MCF 10A (cell line): ENCODE measurements around the gene RIMS4. TPM values are rescaled to one million over a fixed set of nuclear protein-coding genes. Genes with fewer than 3 reads are reported as not detected.

ENCODE experiments used
- BruUV-seq: library from RNA; stranded (reverse); fragments of 400-500 nt; replicated peaks from 2 replicates; lab custom pipeline; 2021; lab: Mats Ljungman, UMichigan
- CTCF ChIA-PET: fragments of 300-600 bp; sonication (Branson Sonifier 250); formaldehyde crosslinking; extraction: SDS; loops from one replicate; lab custom pipeline; 2021; ENCODE audit warnings: antibody characterized with exemption, inconsistent platforms; lab: Yijun Ruan, JAX
- POLR2A ChIA-PET: fragments of 300-600, 350-650 bp; sonication (Branson Sonifier 250); formaldehyde crosslinking; extraction: SDS; loops from one replicate; lab custom pipeline; 2020; ENCODE audit warnings: antibody characterized with exemption, inconsistent platforms; lab: Yijun Ruan, JAX
- DNase-seq: peaks from one replicate; pipeline ENCODE4 v3.0.0-alpha.2; 2018; ENCODE audit not compliant: unreplicated experiment
- H3K27ac Mint-ChIP-seq: one replicate; pipeline ENCODE4 v1.8.0; 2022; ENCODE audit warnings: mild to moderate bottlenecking, low read depth, mixed read lengths; ENCODE audit not compliant: unreplicated experiment
- H3K27me3 Mint-ChIP-seq: one replicate; pipeline ENCODE4 v1.8.0; 2022; ENCODE audit warnings: mixed read lengths; ENCODE audit not compliant: insufficient read depth, unreplicated experiment
- H3K36me3 Mint-ChIP-seq: one replicate; pipeline ENCODE4 v1.8.0; 2022; ENCODE audit warnings: mild to moderate bottlenecking, moderate library complexity, mixed read lengths; ENCODE audit not compliant: insufficient read depth, unreplicated experiment
- H3K4me1 Mint-ChIP-seq: one replicate; pipeline ENCODE4 v1.8.0; 2022; ENCODE audit warnings: mixed read lengths; ENCODE audit not compliant: insufficient read depth, unreplicated experiment
- H3K4me3 Mint-ChIP-seq: one replicate; pipeline ENCODE4 v1.8.0; 2022; ENCODE audit warnings: mild to moderate bottlenecking, moderate library complexity, mixed read lengths; ENCODE audit not compliant: unreplicated experiment
- H3K9me3 Mint-ChIP-seq: one replicate; pipeline ENCODE4 v1.8.0; 2022; ENCODE audit warnings: mixed read lengths; ENCODE audit not compliant: unreplicated experiment
- intact Hi-C: fragments of 100-400 bp; cut with micrococcal nuclease; formaldehyde crosslinking; loops from 2 replicates; pipeline ENCODE4 v1.14.1; 2022
- total RNA-seq: library from RNA; stranded (reverse); gene quantifications from 2 replicates; pipeline ENCODE4 v1.2.3, GENCODE V29; 2022
- TF ChIP-seq, protein P1 (sequence below): fragments of 200-600 bp; IDR thresholded peaks from one replicate; pipeline ENCODE4 v1.8.0; 2022; ENCODE audit warnings: antibody characterized with exemption, mild to moderate bottlenecking; ENCODE audit not compliant: unreplicated experiment

RIMS4 gene
- total RNA-seq, 1 experiment from 2014 or later: not detected

GRCh38 chr20:44805979-44806620, 4.2 kb downstream of the RIMS4 start:
- ChIA-PET POLR2A (interaction anchor here (0.6 to 0.7 kb wide), 2 partner anchors 10 to 526 kb away, joined by 3 to 4 read pairs; no protein-coding TSS in a partner anchor), CTCF (interaction anchor here (0.8 kb wide), 1 partner anchor 666 kb away, joined by 4 read pairs; no protein-coding TSS in a partner anchor)
- no peaks in the 10 kb centered on the region for H3K4me1 Mint-ChIP-seq
- H3K9me3 Mint-ChIP-seq: no peaks in the 10 kb centered on the region
- intact Hi-C loops: no loop called here
- peaks cover 73% of the 10 kb centered on the region for H3K27me3 Mint-ChIP-seq
- peak; percentile 74 for DNase-seq
- BruUV-seq: no TSS peak
- no peak overlapping the region for H3K4me3 Mint-ChIP-seq
- H3K36me3 Mint-ChIP-seq: no peaks in the 10 kb centered on the region
- TF ChIP-seq, protein P1, sequence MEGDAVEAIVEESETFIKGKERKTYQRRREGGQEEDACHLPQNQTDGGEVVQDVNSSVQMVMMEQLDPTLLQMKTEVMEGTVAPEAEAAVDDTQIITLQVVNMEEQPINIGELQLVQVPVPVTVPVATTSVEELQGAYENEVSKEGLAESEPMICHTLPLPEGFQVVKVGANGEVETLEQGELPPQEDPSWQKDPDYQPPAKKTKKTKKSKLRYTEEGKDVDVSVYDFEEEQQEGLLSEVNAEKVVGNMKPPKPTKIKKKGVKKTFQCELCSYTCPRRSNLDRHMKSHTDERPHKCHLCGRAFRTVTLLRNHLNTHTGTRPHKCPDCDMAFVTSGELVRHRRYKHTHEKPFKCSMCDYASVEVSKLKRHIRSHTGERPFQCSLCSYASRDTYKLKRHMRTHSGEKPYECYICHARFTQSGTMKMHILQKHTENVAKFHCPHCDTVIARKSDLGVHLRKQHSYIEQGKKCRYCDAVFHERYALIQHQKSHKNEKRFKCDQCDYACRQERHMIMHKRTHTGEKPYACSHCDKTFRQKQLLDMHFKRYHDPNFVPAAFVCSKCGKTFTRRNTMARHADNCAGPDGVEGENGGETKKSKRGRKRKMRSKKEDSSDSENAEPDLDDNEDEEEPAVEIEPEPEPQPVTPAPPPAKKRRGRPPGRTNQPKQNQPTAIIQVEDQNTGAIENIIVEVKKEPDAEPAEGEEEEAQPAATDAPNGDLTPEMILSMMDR: no peak
- H3K27ac Mint-ChIP-seq: no peak overlapping the region

DNA sequence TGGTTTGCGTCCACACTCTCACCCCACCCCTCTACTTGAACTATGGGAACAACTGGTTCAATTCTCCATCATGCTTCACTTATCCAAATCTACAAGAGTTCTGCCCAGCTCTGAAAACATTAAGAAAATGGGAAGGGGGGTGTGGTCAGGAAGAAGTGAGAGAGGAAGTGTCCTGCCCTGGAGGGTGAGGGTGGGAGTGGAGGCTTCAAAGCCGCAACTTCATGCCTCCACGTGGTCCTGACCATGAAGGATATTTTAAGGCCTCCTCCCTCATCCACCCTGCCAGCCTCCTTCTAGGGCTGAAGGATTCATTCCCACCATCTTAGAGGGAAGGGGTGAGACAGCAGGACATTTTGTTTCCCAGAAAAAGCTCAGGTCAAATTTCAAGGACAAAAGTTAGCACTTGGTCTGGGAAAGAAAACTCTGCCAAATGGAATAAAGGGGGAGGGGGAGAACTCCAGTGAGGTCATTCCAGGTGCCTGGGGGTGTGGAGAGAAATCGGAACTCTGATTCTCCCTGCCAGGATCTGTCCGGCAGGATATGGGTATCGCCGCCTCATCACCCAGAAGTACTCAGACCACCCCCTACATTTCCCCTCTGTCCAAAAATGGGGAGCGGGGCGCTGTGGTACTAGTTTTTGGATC, 4.9 kb downstream of the RIMS4 start:
- Mint-ChIP-seq H3K4me3 (no peak overlapping the region), H3K36me3 (no peaks in the 10 kb centered on the region), H3K4me1 (no peaks in the 10 kb centered on the region), H3K9me3 (no peaks in the 10 kb centered on the region), H3K27me3 (peaks cover 67% of the 10 kb centered on the region), H3K27ac (no peak overlapping the region)
- no TSS peak for BruUV-seq
- POLR2A ChIA-PET: no interaction called here
- TF ChIP-seq, protein P1: no peak
- CTCF ChIA-PET: no interaction called here
- no peak for DNase-seq
- intact Hi-C loops: no loop called here

DNA sequence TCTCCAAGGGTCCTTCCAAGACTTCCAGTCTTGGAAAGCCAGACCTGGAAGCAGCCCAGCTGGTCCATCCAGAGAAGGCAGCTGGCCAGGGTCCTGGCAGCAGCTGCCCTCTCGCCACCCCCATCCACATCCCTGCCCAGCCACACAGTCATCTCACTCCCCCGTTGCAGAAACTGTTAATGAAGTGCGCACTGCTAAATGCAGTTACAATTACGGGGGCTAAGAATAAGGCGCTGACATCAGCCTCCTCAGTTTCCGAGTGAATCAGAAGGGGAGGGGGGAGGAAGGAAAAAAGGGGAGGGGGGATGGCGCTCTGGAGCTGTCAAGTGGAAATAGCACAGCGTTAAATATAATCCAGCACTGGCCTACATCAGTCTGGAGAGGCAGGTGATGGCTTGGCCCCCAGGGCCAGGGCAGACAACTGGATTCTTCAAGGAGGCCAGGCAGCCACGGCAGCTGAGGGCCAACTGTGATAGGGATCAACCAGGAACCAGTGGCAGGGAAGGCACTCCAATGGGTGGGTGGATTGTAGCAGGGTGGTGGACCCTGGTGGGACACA, 6.9 kb downstream of the RIMS4 start:
- H3K4me3 Mint-ChIP-seq: no peak overlapping the region
- no peaks in the 10 kb centered on the region for H3K4me1 Mint-ChIP-seq
- ChIA-PET POLR2A (interaction anchor here (1.1 to 1.9 kb wide), 2 partner anchors 13 to 36 kb away, joined by 3 to 4 read pairs; no protein-coding TSS in a partner anchor), CTCF (interaction anchor here (0.6 kb wide), 2 partner anchors 342 to 771 kb away, joined by 3 to 5 read pairs; no protein-coding TSS in a partner anchor)
- no peaks in the 10 kb centered on the region for H3K9me3 Mint-ChIP-seq
- DNase-seq: no peak
- H3K27me3 Mint-ChIP-seq: peaks cover 53% of the 10 kb centered on the region
- no peak overlapping the region for H3K27ac Mint-ChIP-seq
- no peaks in the 10 kb centered on the region for H3K36me3 Mint-ChIP-seq
- no TSS peak for BruUV-seq
- TF ChIP-seq, protein P1: no peak
- intact Hi-C loops: no loop called here

DNA sequence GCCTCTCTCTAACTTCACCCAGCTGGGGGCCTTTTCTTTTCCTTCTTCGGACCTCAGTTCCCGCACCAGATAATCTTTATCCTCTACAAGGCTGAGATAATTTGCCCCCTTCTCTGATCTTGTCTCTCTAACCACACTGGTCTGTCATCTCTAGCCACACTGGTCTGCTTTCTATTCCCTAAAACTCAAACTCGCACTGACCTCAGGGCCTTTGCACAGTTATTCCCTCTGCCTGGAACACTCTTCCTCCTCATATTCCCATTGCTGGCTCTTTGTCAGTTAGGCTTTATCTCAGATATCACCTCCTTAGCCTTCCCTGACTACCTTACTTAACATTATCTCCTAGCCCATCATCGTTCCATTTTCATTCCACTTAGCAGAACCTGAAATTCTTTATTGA, 7.6 kb downstream of the RIMS4 start:
- Mint-ChIP-seq H3K9me3 (no peaks in the 10 kb centered on the region), H3K4me1 (no peaks in the 10 kb centered on the region), H3K27ac (no peak overlapping the region), H3K36me3 (no peaks in the 10 kb centered on the region), H3K4me3 (no peak overlapping the region), H3K27me3 (peaks cover 45% of the 10 kb centered on the region)
- ChIA-PET CTCF (no interaction called here), POLR2A (no interaction called here)
- TF ChIP-seq, protein P1: no peak
- intact Hi-C loops: no loop called here
- DNase-seq: no peak
- BruUV-seq: no TSS peak
